Neural cell (in vitro differentiated cells): Measurements from ENCODE around the gene LPIN3. TPM values are rescaled to one million over a fixed set of nuclear protein-coding genes. Genes with fewer than 3 reads are reported as not detected.

Experiments
- H2AFZ ChIP-seq: fragments of 200-600, 300-800 bp; sonication (generic), shearing (Covaris generic); 2 replicates; pipeline ENCODE4 v1.6.0; 2014; ENCODE audit warnings: low read depth, mild to moderate bottlenecking, antibody characterized with exemption, low read length, moderate library complexity
- H3F3A ChIP-seq: fragments of 200-600 bp; shearing (Covaris generic); 2 replicates; pipeline ENCODE4 v1.6.1; 2016; ENCODE audit warnings: mild to moderate bottlenecking, moderate library complexity, mixed read lengths, antibody characterized with exemption, low read length; ENCODE audit not compliant: insufficient read depth, poor library complexity, severe bottlenecking
- H3K27ac ChIP-seq: fragments of 200-600, 300-800 bp; sonication (generic), shearing (Covaris generic); 2 replicates; pipeline ENCODE4 v1.5.1; 2014; ENCODE audit warnings: mild to moderate bottlenecking, low read length, moderate library complexity
- H3K27me3 ChIP-seq: fragments of 300-800, 200-600 bp; sonication (generic), shearing (Covaris generic); 2 replicates; pipeline ENCODE4 v1.6.0; 2014; ENCODE audit warnings: mild to moderate bottlenecking, low read depth, low read length, moderate library complexity; ENCODE audit not compliant: insufficient read depth
- H3K36me3 ChIP-seq: fragments of 300-800, 200-600 bp; sonication (generic), shearing (Covaris generic); 2 replicates; pipeline ENCODE4 v1.5.1; 2014; ENCODE audit warnings: mild to moderate bottlenecking, antibody characterized with exemption, low read length, moderate library complexity; ENCODE audit not compliant: insufficient read depth
- H3K4me2 ChIP-seq: fragments of 300-800, 200-600 bp; sonication (generic), shearing (Covaris generic); 2 replicates; pipeline ENCODE4 v1.6.0; 2014; ENCODE audit warnings: mild to moderate bottlenecking, low read length
- H3K4me3 ChIP-seq: fragments of 300-800, 200-600 bp; sonication (generic), shearing (Covaris generic); 2 replicates; pipeline ENCODE4 v1.5.1; 2014; ENCODE audit warnings: mild to moderate bottlenecking, low read length, moderate library complexity
- H3K79me2 ChIP-seq: fragments of 200-600 bp; shearing (Covaris generic); replicated peaks from 2 replicates; pipeline ENCODE4 v1.6.0; 2014; ENCODE audit warnings: mild to moderate bottlenecking, low read length, moderate library complexity; ENCODE audit not compliant: insufficient read depth
- H3K9ac ChIP-seq: fragments of 300-800, 200-600 bp; sonication (generic), shearing (Covaris generic); 2 replicates; pipeline ENCODE4 v1.6.1; 2016; ENCODE audit warnings: mild to moderate bottlenecking, low read length, mixed read lengths
- H3K9me2 ChIP-seq: fragments of 200-600 bp; shearing (Covaris generic); 2 replicates; pipeline ENCODE4 v1.6.1; 2016; ENCODE audit warnings: mild to moderate bottlenecking, low read length, mixed read lengths; ENCODE audit not compliant: insufficient read depth
- H3K9me3 ChIP-seq: fragments of 200-600, 300-800 bp; sonication (generic), shearing (Covaris generic); 2 replicates; pipeline ENCODE4 v1.6.1; 2016; ENCODE audit warnings: mild to moderate bottlenecking, mixed run types, low read length, moderate library complexity, mixed read lengths
- H4K20me1 ChIP-seq: fragments of 200-600 bp; shearing (Covaris generic); 2 replicates; pipeline ENCODE4 v1.6.1; 2016; ENCODE audit warnings: mild to moderate bottlenecking, mixed run types; ENCODE audit not compliant: insufficient read depth
- EP300 ChIP-seq: fragments of 450-650 bp; conservative IDR thresholded peaks from 2 replicates; pipeline ENCODE4 v1.6.1; 2014; ENCODE audit warnings: antibody characterized with exemption, mild to moderate bottlenecking, moderate library complexity; ENCODE audit not compliant: poor library complexity, severe bottlenecking
- EZH2 ChIP-seq: fragments of 200-600, 300-800 bp; shearing (Covaris generic), sonication (generic); IDR thresholded peaks from 2 replicates; pipeline ENCODE4 v1.6.1; 2014; ENCODE audit warnings: antibody characterized with exemption, low read length, borderline replicate concordance, mild to moderate bottlenecking; ENCODE audit not compliant: insufficient read depth, poor library complexity, severe bottlenecking
- MXI1 ChIP-seq: fragments of 450-650 bp; conservative IDR thresholded peaks from 2 replicates; pipeline ENCODE4 v1.6.1; 2014; ENCODE audit warnings: antibody characterized with exemption, mild to moderate bottlenecking; ENCODE audit not compliant: poor library complexity, severe bottlenecking
- POLR2AphosphoS5 ChIP-seq: IDR thresholded peaks from 2 replicates; pipeline ENCODE4 v1.6.1; 2012
- RAD21 ChIP-seq: fragments of 450-650 bp; conservative IDR thresholded peaks from 2 replicates; pipeline ENCODE4 v1.6.1; 2014; ENCODE audit warnings: antibody characterized with exemption, mild to moderate bottlenecking, moderate library complexity
- SMC3 ChIP-seq: fragments of 450-650 bp; conservative IDR thresholded peaks from 2 replicates; pipeline ENCODE4 v1.6.1; 2014; ENCODE audit warnings: antibody characterized with exemption, mild to moderate bottlenecking, moderate library complexity; ENCODE audit not compliant: poor library complexity
- TAF1 ChIP-seq: IDR thresholded peaks from 2 replicates; pipeline ENCODE4 v1.6.1; 2012; ENCODE audit warnings: low read depth
- polyA plus RNA-seq: library from polyadenylated mRNA; depleted of rRNA; stranded (reverse); fragments of >200 nt; gene quantifications from 2 replicates; pipeline ENCODE4 v1.2.3, GENCODE V29; 2014
- TF ChIP-seq, protein P1 (sequence below): IDR thresholded peaks from 2 replicates; pipeline ENCODE4 v1.6.1; 2012; ENCODE audit warnings: borderline replicate concordance
- TF ChIP-seq, protein P2 (sequence below): fragments of 450-650 bp; IDR thresholded peaks from 2 replicates; pipeline ENCODE4 v1.5.1; 2014; ENCODE audit warnings: antibody characterized with exemption, mild to moderate bottlenecking, moderate library complexity; ENCODE audit not compliant: poor library complexity, severe bottlenecking

Gene LPIN3
- polyA plus RNA-seq, 1 donor from 2014 or later, result not detected

DNA sequence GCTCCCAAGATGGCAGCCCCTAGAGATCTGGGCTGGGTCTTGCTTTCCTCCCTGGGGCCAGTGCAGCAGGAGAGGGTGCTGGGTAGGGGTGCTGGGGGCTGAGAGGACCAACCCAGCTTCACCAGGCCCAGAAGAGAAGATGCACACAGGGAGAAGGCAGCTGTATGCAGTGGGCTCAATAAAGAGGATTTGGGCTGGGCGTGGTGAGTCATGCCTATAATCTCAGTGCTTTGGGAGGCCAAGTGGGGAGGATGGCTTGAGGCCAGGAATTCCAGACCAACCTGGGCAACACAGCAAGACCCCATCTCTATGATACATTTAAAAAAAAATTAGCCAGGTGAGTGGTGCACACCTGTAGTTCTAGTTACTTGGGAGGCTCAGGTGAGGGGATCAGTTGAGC is 51.7 kb downstream of the LPIN3 start:
- Histone ChIP-seq H3K4me3 (no peak overlapping the region), H4K20me1 (no peaks in the 10 kb centered on the region), H3F3A (no peaks in the 10 kb centered on the region), H3K79me2 (no peaks in the 10 kb centered on the region), H3K9me2 (no peaks in the 10 kb centered on the region), H3K36me3 (no peaks in the 10 kb centered on the region), H3K9me3 (no peaks in the 10 kb centered on the region), H3K4me2 (no peak overlapping the region), H3K9ac (no peak overlapping the region), H2AFZ (no peak overlapping the region), H3K27ac (no peak overlapping the region), H3K27me3 (no peaks in the 10 kb centered on the region)
- TF ChIP-seq SMC3 (no peak), EP300 (no peak), POLR2AphosphoS5 (no peak), EZH2 (no peak), MXI1 (no peak), TAF1 (no peak), RAD21 (no peak)
- TF ChIP-seq, protein P1, sequence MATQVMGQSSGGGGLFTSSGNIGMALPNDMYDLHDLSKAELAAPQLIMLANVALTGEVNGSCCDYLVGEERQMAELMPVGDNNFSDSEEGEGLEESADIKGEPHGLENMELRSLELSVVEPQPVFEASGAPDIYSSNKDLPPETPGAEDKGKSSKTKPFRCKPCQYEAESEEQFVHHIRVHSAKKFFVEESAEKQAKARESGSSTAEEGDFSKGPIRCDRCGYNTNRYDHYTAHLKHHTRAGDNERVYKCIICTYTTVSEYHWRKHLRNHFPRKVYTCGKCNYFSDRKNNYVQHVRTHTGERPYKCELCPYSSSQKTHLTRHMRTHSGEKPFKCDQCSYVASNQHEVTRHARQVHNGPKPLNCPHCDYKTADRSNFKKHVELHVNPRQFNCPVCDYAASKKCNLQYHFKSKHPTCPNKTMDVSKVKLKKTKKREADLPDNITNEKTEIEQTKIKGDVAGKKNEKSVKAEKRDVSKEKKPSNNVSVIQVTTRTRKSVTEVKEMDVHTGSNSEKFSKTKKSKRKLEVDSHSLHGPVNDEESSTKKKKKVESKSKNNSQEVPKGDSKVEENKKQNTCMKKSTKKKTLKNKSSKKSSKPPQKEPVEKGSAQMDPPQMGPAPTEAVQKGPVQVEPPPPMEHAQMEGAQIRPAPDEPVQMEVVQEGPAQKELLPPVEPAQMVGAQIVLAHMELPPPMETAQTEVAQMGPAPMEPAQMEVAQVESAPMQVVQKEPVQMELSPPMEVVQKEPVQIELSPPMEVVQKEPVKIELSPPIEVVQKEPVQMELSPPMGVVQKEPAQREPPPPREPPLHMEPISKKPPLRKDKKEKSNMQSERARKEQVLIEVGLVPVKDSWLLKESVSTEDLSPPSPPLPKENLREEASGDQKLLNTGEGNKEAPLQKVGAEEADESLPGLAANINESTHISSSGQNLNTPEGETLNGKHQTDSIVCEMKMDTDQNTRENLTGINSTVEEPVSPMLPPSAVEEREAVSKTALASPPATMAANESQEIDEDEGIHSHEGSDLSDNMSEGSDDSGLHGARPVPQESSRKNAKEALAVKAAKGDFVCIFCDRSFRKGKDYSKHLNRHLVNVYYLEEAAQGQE, result no peak
- TF ChIP-seq, protein P2, sequence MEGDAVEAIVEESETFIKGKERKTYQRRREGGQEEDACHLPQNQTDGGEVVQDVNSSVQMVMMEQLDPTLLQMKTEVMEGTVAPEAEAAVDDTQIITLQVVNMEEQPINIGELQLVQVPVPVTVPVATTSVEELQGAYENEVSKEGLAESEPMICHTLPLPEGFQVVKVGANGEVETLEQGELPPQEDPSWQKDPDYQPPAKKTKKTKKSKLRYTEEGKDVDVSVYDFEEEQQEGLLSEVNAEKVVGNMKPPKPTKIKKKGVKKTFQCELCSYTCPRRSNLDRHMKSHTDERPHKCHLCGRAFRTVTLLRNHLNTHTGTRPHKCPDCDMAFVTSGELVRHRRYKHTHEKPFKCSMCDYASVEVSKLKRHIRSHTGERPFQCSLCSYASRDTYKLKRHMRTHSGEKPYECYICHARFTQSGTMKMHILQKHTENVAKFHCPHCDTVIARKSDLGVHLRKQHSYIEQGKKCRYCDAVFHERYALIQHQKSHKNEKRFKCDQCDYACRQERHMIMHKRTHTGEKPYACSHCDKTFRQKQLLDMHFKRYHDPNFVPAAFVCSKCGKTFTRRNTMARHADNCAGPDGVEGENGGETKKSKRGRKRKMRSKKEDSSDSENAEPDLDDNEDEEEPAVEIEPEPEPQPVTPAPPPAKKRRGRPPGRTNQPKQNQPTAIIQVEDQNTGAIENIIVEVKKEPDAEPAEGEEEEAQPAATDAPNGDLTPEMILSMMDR, result no peak

DNA sequence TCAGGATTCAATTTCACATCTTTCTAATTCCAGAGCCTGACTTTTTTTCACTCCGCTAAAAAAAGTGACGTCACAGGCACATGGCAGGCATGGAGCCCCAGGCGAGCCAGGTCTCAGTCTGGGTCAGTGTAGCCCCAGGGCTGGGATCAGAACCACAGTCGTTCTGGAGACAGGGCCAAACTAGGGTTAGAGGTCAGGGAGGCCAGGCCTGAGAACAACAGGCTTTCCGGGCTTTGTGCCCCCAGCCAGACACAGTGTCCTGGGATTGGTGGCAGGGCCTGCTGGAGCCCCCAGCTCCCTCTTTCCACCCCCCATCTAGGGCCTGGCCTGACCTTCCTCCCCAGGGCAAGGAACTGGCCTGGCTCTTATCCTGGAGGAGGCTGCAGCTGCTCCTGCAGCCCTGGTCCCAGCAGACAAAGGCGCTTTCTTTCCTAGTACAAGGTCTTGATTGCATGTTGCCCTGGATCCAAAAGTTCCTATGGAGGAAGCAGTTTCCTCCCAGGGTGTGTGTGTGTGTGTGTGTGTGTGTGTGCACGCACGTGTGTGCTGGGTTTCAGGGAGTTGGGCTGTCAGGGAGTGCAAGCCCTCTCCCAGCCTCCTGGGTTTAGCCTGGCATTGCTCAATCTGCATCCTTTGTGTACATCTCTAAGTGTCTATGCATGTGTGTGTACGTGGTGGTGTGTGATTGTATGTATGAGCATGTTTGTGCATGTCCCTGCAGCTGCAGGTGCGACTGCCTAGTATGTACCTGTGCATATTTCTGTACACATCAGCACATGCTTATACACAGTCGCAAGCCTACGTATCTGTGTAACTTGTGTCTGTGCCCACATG is 52.5 kb downstream of the LPIN3 start:
- no peak overlapping the region for H3K9ac ChIP-seq

More for the DNA sequence above, 52.5 kb downstream of the LPIN3 start:
- Histone ChIP-seq H3K36me3 (no peaks in the 10 kb centered on the region), H2AFZ (no peak overlapping the region), H3K79me2 (no peaks in the 10 kb centered on the region), H3K4me3 (no peak overlapping the region), H3K27ac (no peak overlapping the region), H3K9me2 (no peaks in the 10 kb centered on the region), H3K27me3 (no peaks in the 10 kb centered on the region), H3K4me2 (no peak overlapping the region), H4K20me1 (no peaks in the 10 kb centered on the region), H3F3A (no peaks in the 10 kb centered on the region), H3K9me3 (no peaks in the 10 kb centered on the region)
- no peak for TF ChIP-seq MXI1
- no peak for TF ChIP-seq EZH2
- TF ChIP-seq POLR2AphosphoS5, result no peak
- TF ChIP-seq, protein P1, result no peak
- TF ChIP-seq EP300, result no peak
- TF ChIP-seq RAD21, result no peak
- TF ChIP-seq, protein P2, result no peak
- no peak for TF ChIP-seq SMC3
- TF ChIP-seq TAF1, result no peak
